ENCODE results near the gene PSMC1.

- TF ChIP-seq EZH2 (IDR thresholded peaks at IDR 0.05; ENCODE audit: insufficient read depth, poor library complexity, severe bottlenecking), result no peak
- no peak for TF ChIP-seq EZH2phosphoT487 (IDR thresholded peaks at IDR 0.05; ENCODE audit: insufficient read depth, low read depth)
Observed at GRCh38 chr14:90272523-90272922, 16.2 kb downstream of the PSMC1 start.

Measured in GM23248 (cell line).